Measurements from ENCODE around the gene ST6GALNAC3.

ST6GALNAC3 gene

DNA sequence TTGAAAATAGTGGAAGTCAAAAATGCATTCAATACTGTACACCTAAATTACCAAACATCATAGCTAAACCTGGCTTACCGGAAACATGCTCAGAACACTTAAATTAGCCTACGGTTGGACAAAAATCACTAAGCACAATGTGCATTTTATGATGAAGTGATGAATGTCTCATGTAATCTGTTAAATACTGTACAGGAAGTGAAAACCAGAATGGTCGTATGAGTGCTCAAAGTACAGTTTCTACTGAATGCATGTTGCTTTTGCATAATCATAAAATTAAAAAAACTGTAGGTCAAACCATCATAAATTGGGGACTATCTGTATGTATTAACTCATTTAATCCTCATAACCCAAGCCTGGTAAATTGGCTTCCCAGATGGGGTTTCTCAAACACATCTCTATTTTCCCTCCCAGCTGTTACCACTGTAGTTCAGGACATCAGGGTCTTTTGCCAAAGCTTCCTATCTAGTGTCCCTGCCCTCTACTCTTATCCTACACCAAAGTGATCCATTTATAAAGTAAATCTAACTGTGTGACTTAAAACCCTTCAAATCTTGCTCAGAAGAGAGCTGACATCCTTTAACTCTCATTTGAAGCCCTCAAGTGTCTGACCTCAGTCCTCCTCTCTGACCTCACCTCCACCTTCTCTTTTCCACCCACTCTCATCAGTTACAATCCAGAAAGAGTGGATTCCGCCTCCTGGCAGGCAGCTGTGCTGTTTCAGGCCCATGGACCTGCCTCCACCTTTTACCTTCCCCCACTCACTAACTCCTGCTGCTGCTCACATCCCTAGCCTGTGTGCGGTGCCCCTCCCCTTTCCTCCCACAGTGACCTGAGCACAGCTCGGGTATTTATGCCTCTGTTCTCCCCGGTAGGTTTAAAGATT is 436.4 kb downstream of the ST6GALNAC3 start:
- DNase-seq (ENCODE audit: low read depth): no peak

DNA sequence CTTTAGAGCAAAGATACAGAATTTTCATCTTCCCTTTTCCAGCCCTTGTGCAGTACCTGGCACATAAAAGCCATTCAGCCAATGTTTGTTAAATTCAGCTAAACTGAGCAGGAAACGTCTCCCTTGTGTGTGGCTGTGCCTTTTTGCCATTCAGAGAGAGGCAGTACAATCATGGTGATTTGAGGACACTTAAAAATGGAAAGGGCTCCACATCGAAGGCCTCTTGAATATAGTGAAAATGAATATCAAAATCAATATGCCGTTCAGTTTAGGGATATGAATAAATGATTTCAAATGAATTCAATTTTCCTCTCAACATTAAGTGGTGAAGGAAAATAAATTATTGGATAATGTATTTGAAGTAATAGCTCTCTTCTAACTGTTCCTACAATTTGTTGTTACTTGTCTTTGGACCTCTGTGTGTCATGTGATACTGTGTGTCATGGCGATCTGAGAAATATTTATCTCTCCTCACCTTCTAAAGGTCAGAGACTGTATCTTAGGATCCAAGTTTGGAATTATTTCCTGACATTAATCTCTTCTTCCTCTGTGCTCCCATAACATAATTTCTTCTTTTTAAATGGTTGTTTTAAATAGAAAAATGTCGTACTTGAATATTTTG is 437.1 kb downstream of the ST6GALNAC3 start:
- no peak for DNase-seq (ENCODE audit: low read depth)

DNA sequence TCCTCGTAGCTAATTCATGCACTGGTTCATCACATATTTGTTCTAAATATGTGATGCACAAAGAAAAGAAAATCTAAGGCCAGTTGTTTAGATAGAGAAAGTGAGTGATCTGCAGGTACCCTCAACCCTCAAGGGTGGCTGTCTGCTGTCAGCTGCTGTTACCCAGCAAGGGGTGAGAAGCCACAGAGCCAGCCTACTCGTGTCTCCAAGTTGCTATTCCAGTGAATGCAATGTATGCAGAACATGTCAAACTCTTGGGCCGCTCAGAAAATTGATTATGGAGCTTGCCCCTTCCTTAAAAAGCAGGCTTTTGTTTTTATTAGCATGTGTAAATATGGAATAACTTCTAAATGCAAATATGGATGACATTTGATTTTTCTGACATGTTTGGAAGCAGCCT is 456.4 kb downstream of the ST6GALNAC3 start:
- DNase-seq (ENCODE audit: low read depth): no peak

DNA sequence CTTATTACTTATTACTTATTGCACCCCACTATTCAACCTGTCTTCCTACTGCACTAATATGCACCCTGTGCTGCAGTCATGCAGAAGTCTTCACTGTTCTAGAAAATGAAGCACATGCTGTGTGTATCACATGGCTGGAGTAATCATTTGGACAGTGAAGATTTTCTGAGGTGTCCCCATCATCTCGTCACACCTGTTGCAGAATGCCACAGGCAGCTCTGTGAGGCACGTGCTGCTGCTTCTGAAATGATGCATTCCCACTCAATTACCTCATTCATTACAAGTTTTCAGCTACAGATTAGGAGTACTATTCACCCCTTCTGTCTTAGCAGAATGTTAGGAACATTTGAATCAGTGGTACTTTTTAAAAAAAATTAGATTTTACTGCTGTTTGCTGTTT is 467.1 kb downstream of the ST6GALNAC3 start:
- DNase-seq (ENCODE audit: low read depth): no peak

DNA sequence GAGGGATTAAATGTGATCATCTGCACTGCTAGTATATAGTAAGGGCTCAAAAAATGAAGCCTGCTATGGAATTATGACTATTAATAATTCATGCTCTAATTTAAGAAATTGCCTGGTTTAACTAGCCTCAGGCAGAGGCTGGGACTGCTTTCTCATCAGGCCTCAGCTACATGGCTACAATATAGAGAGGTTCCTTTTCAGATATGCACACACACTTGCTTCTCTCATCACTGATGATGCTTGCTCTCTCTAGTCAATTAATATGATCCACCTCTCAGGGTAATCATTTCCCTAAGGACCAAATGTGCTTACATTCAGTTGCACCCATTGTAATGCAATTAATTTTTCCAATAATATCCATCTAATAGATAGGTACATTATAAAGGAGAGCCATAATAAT is 467.8 kb downstream of the ST6GALNAC3 start:
- DNase-seq (ENCODE audit: low read depth): no peak

DNA sequence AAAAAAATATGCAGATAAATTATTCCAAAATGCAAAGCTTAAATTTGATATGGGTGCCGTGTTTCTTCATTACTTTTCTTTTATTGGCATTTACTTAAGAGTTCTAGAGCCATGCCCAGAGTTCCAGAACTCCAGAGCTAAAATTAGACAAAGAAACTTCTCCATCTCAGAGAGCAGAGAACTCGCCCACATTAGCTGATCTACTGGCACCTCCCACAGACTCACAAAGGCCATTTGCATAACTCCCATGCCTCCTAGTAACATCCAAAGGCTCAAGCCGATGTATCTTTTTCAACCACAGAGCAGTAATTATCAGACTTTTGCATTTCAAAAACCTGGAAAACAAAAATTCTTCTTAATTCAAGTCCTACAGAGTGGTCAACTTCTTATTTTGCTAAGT is 468.9 kb downstream of the ST6GALNAC3 start:
- no peak for DNase-seq (ENCODE audit: low read depth)

DNA sequence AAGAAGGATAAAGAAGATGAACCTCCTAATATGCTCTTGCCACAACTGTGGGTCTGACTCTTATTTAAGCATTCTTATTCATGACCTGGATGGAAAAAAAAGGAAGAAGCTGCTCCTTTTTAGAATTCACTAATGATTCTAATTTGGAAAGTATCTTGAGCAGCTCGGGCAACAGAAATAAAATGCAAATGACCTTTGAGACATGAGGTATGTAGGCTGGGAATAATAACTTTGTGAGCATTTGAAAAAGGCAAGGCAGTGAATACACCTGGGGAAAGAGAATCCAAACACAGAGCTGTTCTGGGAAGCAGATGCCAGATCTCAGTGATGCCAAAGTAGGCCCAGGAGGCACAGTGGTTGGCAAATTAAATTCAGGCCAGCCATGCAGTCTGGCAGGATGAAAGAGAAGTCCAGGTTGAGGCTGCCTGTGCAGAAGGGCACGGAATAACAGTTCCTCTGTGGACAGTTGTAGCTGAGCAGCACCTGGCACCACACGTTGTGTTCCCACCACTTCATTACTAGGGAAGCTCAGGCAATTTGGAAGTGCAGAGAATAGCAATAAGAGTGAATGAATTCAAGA is 471.9 kb downstream of the ST6GALNAC3 start:
- no peak for DNase-seq (ENCODE audit: low read depth)

DNA sequence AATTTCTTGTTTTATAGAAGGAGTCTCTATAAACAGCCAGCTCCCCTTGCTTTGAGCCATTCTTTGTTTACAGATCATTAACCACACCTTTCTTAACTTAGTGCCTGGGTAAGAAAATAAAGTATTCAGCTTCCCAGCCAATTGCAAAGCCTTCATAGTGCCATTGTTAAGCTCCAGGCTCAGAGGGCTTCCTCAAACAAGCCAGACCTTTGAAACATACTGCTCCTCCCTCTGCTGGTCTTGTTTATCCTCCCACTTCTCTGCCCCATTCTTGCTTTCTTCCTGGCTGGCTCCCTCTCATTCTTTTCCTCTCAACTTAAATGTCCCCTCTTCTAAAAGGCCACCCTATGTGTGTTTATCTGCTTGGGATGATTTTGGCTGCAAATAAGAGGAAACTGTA is 473.4 kb downstream of the ST6GALNAC3 start:
- no peak for DNase-seq (ENCODE audit: low read depth)

DNA sequence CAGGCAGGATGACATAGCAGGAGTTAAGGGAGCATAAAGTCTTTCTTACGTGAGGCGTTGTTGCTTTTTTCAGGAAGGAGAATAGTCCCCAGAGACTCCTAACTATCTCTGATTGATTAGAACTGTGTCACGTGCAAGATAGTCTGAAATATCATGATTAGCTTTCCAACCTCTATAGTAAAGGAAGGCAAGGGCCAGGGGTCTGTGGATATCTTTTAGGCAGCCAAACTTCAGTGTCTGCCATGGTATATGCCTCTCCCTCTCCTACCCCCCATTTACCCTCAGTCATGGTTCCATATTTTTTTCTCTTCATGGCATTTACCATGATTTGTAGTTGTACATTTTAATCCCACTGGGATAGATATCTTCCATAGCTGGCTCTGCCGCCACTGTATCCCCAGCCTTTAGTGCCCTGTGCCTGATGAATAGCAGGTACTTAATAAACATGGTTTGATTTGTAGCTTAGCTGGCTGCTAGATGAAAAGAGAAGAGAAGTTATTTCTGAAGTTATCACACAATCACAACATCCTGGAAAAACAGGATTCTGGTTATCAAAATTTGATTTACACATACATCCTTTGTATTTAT is 474.1 kb downstream of the ST6GALNAC3 start:
- no peak for DNase-seq (ENCODE audit: low read depth)

DNA sequence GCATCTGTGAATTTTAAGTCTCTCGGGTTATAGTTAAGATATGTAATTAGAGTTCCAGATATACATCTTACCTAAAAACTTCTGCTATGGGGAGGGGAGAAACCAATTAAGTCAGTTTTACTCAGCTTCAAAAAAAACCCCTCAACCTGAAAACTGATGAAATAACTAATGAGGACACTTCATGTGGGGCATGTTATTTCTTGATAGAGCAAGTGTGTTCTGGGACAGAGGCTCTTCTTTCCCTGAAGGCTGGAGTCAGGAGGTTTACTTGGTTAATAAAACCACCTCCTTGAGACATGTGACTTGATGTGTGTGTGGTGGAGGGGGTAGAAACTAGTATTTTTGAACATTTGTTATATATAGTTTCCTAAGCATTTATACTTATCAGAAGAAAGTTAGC is 479.7 kb downstream of the ST6GALNAC3 start:
- DNase-seq (ENCODE audit: low read depth): no peak

DNA sequence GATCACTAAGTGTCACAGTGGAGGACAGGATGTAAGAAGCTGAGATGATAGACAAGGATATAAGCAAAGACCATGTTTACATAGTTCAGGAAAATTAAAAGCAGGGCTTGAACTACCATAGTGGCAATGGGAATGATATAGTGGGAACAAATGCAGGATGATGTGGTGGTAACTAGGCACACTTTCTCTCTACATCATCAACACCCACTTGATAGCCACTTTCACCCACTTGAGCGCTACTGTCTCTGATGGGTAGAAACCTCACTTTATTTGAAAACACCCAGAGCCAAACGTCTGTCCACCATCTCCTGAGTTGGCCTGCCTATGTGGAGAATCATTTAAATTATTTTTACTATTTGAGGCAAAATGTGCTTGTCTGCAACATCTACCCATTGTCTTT is 487.7 kb downstream of the ST6GALNAC3 start:
- no peak for DNase-seq (ENCODE audit: low read depth)

DNA sequence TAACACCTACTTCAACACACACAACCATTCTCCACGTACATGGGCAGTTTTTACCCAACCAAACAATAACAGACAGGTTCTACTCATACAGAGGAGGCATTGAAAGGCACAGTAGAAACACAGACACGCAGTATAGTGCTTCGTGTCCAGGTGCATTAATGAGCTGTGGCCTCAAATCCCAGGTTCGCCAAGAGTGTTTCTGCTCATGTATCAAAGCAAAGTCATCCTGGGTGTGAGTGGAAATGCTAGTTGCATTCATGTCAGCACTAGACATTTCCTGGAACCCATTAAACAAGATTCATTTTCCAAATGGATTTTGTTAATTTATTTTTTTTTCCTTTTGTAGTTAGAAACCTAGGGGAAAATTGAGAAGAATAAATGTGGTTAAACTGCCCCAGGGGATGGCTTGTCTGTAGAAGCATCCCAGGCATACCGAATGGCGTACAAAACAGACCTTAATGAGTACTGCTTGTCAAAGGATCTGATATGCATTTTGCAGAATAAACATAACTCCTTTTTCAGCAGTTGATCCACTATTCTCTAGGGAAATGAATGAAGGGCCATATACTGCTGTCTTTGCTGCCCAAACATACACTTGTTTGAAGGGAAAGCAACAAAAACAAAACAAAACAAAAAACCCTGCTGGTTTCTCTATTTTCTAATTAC is 494.2 kb downstream of the ST6GALNAC3 start:
- no peak for DNase-seq (ENCODE audit: low read depth)

DNA sequence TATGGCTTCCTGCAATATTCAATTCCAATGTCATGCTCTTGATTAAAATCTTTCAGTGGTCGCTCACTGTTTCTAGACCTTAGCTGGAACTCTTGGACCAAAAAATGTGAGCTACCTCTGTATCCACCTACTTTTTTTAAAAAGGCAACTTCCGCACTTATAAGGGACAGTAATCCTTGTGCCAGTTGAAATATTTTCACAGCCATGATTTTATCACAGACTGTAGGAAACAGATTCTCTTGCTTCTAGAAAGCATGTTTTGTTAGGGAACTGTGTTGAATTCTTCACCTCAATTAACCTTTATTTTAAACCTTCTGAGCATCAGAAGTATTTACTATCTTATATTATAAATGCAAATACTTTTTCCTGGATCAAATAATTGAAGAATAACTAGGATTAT is 496.7 kb downstream of the ST6GALNAC3 start:
- DNase-seq (ENCODE audit: low read depth): no peak

DNA sequence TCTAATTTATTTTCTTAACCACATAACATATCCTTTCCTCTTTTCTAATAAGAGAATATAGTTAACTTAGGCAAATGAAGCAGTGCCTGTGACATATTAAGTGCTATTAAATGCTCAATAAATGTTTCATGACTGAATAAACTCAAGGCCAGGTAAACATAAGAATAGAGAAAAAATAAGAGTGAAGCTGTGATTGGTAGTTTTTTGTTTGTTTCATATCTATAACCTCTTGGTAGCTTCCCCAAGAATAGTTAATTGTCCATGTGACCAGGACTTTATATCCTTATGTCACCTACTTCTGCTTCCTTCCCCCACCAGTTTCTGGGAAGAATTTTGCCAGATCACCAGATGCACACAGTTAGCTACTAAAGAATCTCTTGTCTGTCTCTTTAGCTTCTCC is 497.7 kb downstream of the ST6GALNAC3 start:
- DNase-seq (ENCODE audit: low read depth): no peak

DNA sequence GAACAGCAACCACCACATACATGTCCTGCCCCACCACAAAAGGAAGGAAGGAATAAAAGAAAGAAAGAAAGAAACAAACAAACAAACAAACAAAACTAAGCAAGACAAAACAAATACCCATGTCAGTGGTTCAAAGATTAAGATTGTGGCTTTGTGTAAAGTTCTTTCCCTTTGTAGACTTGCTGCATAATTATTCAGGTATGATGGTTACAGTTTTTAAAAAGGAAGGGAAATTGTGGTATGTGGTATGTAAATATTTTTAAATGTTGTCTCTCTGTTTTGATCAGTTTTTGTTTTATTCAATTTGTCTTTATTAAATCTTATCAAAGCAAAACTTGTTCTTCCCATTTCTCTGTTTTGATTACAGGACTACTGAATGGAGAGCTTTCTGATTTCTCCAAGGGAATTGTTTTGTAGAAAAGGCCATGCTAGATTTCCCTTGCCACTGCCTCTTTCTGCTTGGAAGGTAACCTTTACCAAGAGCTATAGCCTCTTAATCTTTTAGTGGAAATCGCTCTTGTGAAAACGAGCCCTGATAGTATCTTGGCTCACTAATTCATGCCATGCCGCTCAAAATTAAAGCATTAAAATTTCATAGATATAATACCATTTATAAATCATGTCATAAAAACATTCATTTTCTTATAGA is 502.5 kb downstream of the ST6GALNAC3 start:
- DNase-seq (ENCODE audit: low read depth): no peak

DNA sequence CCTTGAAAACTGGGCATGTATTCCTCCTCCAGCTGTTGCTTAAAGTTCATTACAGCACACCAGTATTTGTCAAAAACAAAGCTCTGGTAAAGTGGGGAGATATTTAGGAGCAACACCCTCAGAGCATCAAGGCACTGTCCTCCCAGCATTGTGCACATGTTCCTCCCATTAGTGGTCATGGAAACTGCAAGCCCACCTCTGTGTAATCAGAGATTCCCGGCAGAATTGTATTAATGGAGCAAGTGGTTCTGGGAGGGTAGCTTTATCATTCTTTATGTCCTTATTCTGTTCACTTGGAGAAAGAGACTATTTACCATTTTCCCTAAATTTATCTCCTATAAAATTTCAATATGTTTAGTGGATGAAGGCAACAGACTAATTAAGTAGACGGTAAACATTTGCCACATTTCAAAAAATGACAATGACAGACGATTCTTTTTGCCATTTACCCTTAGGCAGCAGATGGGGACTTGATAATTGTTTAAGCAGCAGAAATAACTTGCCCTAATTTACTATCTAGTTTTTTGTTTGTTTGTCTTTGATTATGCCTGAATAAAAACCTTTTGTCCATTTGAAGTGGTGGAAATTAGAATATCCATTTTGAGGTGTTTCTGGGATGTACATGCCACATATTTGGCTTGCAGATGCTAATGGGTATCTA is 503.1 kb downstream of the ST6GALNAC3 start:
- no peak for DNase-seq (ENCODE audit: low read depth)

DNA sequence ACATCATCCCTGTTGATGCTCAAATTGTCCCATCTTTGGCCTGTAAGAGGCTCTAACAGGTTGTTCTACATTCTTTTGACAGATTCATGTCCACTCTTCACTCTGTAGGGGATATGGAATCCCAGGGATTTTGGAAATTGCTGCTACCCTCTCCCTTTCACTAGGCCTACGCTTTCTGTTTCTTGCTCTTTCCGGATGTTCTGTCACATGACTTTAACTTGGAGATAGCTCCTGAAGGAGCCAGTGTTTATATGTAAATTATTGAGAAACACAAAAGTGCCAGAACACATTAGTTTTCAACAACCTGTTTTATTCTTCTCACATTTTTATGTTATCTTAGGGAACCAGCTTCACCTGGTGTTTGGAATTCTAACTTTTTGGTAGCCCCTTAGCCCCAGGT is 505.7 kb downstream of the ST6GALNAC3 start:
- no peak for DNase-seq (ENCODE audit: low read depth)

DNA sequence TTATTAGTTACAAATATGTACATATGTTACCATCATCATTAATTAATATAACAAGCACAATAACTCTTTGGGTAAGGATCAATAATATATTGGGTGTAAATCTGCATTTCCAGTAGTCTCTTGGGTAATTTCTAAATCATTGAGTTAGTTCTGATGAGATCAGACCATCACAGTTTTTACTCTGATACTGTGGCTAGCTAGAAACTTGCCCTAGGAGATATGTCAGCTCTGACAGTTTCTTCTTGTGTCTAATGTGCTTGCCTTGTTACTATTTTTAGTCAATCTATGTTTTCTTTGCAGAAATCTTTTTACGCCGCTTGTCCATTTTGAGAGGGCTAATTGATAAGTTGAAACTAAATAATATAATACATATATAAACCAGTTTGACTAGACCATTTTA is 507.2 kb downstream of the ST6GALNAC3 start:
- no peak for DNase-seq (ENCODE audit: low read depth)

DNA sequence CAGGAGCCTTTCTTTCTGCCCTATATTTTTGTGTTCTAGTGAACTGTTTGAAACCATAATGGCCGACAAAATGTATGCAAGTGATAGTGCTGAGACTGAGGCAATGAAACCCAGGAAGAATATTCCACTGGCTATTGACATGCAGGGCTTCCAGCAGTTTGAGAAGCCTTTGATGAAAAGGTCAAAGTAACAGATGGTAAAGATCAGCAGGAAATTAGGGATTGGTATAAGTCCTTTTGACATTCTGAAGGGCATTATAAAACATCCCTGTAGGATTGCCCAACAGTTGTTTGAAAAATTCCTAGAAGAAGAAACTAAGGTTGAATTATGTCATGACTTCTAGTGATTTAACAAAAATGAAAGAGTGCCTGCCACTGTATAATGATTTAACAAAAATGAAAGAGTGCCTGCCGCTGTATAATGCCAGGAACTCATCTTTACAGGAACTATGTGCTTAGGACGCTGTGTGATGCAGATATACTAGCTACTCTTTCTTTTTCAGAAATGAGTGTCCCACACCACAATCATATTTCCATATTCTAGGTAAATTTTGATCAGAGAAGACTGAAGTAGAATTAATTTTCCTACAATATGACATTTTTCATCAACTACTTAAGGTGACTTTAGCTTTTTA is 508.8 kb downstream of the ST6GALNAC3 start:
- no peak for DNase-seq (ENCODE audit: low read depth)

DNA sequence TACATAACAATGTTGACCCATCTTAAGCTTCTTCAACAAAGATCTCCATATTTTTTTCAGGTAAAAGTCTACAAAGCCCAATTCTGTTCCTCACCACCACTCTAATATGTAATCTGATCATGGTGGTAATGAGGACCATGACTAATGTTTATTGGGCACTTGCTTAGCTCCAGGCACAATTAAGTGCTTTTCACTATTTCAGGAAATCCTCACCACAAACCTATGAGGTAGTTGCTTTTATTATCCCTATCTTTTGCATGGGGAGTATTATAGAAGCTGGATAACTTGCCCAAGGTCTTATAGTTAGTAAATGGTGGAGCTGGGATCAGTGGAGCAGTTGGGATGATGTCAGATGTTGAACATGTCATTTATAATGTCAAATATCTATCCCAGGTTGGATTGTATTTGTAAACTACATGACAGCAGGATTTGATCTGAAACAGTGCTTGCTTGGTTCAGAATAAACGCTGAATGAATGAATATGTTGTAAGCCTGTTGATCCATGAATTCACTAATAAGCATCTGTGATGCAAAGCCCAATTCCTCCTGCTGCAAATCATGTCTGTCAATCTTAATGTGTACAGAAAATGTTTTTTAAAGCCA is 509.4 kb downstream of the ST6GALNAC3 start:
- no peak for DNase-seq (ENCODE audit: low read depth)

All from HS-27A (cell line).